Ovary (tissue), 3 donors: Measurements from ENCODE around the gene FRMD1.

Experiments used
- CTCF ChIP-seq, 3 donors: fragments of 450-650 bp in 2 of 3; fragments of 200-600 bp in 1 of 3; IDR thresholded peaks; one replicate each; pipeline versions ENCODE4 v1.5.1 to v1.8.0; 2016 to 2022; ENCODE audit warnings: antibody characterized with exemption in 3 of 3, mild to moderate bottlenecking in 1 of 3
- EP300 ChIP-seq: sonication (generic); formaldehyde crosslinking; IDR thresholded peaks from one replicate; pipeline ENCODE4 v1.6.1; 2017; ENCODE audit warnings: antibody characterized with exemption
- POLR2A ChIP-seq: fragments of 450-650 bp; IDR thresholded peaks from one replicate; pipeline ENCODE4 v1.6.1; 2017; ENCODE audit warnings: antibody characterized with exemption, mild to moderate bottlenecking, moderate library complexity
- donor health status: DM: no; HTN: no; CAD: no.

GRCh38 chr6:168005796-168006195 lies 73.2 kb downstream of the FRMD1 start:
- TF ChIP-seq POLR2A (no peak), CTCF (IDR thresholded peaks at IDR 0.05) (no peak), EP300 (no peak)
